H9 (cell line): ENCODE results near the gene TENM4. TPM values are rescaled to one million over a fixed set of nuclear protein-coding genes. Genes with fewer than 3 reads are reported as not detected.
A peak's percentile ranks its signal among the peaks of the same experiment; 100 is the strongest.

Source experiments
- DNase-seq: peaks from one replicate; pipeline ENCODE4 v3.0.0-alpha.2; 2017
- H2AFZ ChIP-seq: one replicate; pipeline ENCODE4 v1.6.1; 2013; ENCODE audit warnings: mild to moderate bottlenecking, low read length, control low read depth, moderate library complexity
- H2AK5ac ChIP-seq: 2 replicates; pipeline ENCODE4 v1.6.1; 2013; ENCODE audit warnings: low read length, control low read depth, mixed read lengths; ENCODE audit not compliant: insufficient read length
- H2BK120ac ChIP-seq: one replicate; pipeline ENCODE4 v1.6.1; 2013; ENCODE audit warnings: low read depth, mild to moderate bottlenecking, low read length, control low read depth, inconsistent platforms; ENCODE audit not compliant: poor library complexity, severe bottlenecking
- H2BK12ac ChIP-seq: 2 replicates; pipeline ENCODE4 v1.6.1; 2013; ENCODE audit warnings: low read length, control low read depth, mixed read lengths, low read depth; ENCODE audit not compliant: insufficient read length
- H2BK15ac ChIP-seq: 2 replicates; pipeline ENCODE4 v1.6.1; 2013; ENCODE audit warnings: low read depth, low read length, control low read depth
- H2BK20ac ChIP-seq: one replicate; pipeline ENCODE4 v1.6.1; 2013; ENCODE audit warnings: low read depth, mild to moderate bottlenecking, low read length, control low read depth, inconsistent platforms; ENCODE audit not compliant: poor library complexity, severe bottlenecking
- H2BK5ac ChIP-seq: 2 replicates; pipeline ENCODE4 v1.6.1; 2013; ENCODE audit warnings: low read length, control low read depth, mixed read lengths; ENCODE audit not compliant: insufficient read length
- H3K14ac ChIP-seq: 2 replicates; pipeline ENCODE4 v1.6.1; 2013; ENCODE audit warnings: low read length, control low read depth; ENCODE audit not compliant: insufficient read depth
- H3K18ac ChIP-seq: 2 replicates; pipeline ENCODE4 v1.6.1; 2013; ENCODE audit warnings: low read depth, mild to moderate bottlenecking, mixed read lengths, low read length, control low read depth; ENCODE audit not compliant: insufficient read length
- H3K23ac ChIP-seq: 2 replicates; pipeline ENCODE4 v1.6.1; 2013; ENCODE audit warnings: low read length, control low read depth, mixed read lengths, low read depth; ENCODE audit not compliant: insufficient read length
- H3K23me2 ChIP-seq: 2 replicates; pipeline ENCODE4 v1.6.1; 2013; ENCODE audit warnings: low read depth, mild to moderate bottlenecking, mixed read lengths, low read length, control low read depth; ENCODE audit not compliant: insufficient read length, poor library complexity, severe bottlenecking
- H3K27ac ChIP-seq: 2 replicates; pipeline ENCODE4 v1.5.1; 2013; ENCODE audit warnings: low read length, control low read depth, mixed read lengths, low read depth; ENCODE audit not compliant: insufficient read length
- H3K27me3 ChIP-seq: 2 replicates; pipeline ENCODE4 v1.6.1; 2013; ENCODE audit warnings: low read length, control low read depth, inconsistent platforms; ENCODE audit not compliant: insufficient read depth
- H3K4ac ChIP-seq: 2 replicates; pipeline ENCODE4 v1.6.1; 2013; ENCODE audit warnings: low read depth, mild to moderate bottlenecking, control low read depth, inconsistent platforms, low read length, moderate library complexity
- H3K4me1 ChIP-seq: 2 replicates; pipeline ENCODE4 v1.6.1; 2013; ENCODE audit warnings: low read length, control low read depth, inconsistent platforms; ENCODE audit not compliant: insufficient read depth
- H3K4me2 ChIP-seq: 2 replicates; pipeline ENCODE4 v1.6.1; 2013; ENCODE audit warnings: low read length, control low read depth, mixed read lengths; ENCODE audit not compliant: insufficient read length, insufficient read depth
- H3K56ac ChIP-seq: 2 replicates; pipeline ENCODE4 v1.6.1; 2013; ENCODE audit warnings: low read depth, mild to moderate bottlenecking, mixed read lengths, low read length, control low read depth; ENCODE audit not compliant: insufficient read length
- H3K79me1 ChIP-seq: 2 replicates; pipeline ENCODE4 v1.6.1; 2013; ENCODE audit warnings: low read depth, mild to moderate bottlenecking, moderate library complexity, low read length, control low read depth, inconsistent platforms; ENCODE audit not compliant: insufficient read depth, poor library complexity, severe bottlenecking
- H3K79me2 ChIP-seq: 2 replicates; pipeline ENCODE4 v1.6.1; 2013; ENCODE audit warnings: low read length, control low read depth, inconsistent platforms; ENCODE audit not compliant: insufficient read depth
- H3K9ac ChIP-seq: 2 replicates; pipeline ENCODE4 v1.6.1; 2013; ENCODE audit warnings: low read length, control low read depth, mixed read lengths; ENCODE audit not compliant: insufficient read length; ENCODE audit errors: extremely low read depth
- H3K9me3 ChIP-seq: one replicate; pipeline ENCODE4 v1.6.1; 2013; ENCODE audit warnings: low read depth, low read length, inconsistent platforms; ENCODE audit not compliant: control insufficient read depth
- H3T11ph ChIP-seq: one replicate; pipeline ENCODE4 v1.6.1; 2013; ENCODE audit warnings: mild to moderate bottlenecking, low read length, control low read depth, inconsistent platforms
- H4K20me1 ChIP-seq: one replicate; pipeline ENCODE4 v1.6.1; 2013; ENCODE audit not compliant: control insufficient read depth, insufficient read length, insufficient read depth
- H4K5ac ChIP-seq: 2 replicates; pipeline ENCODE4 v1.6.1; 2013; ENCODE audit warnings: low read depth, mild to moderate bottlenecking, mixed read lengths, low read length, control low read depth; ENCODE audit not compliant: insufficient read length
- H4K8ac ChIP-seq: replicated peaks from 2 replicates; pipeline ENCODE4 v1.6.1; 2013; ENCODE audit warnings: low read length, control low read depth, mixed read lengths, low read depth; ENCODE audit not compliant: insufficient read length
- H4K91ac ChIP-seq: 2 replicates; pipeline ENCODE4 v1.6.1; 2013; ENCODE audit warnings: low read depth, mild to moderate bottlenecking, moderate library complexity, mixed read lengths, low read length, control low read depth; ENCODE audit not compliant: insufficient read length
- H3K27ac Mint-ChIP-seq, 3 experiments: 2 replicates in 2 of 3; 3 replicates in 1 of 3; pipeline ENCODE4 v1.8.0; 2020 to 2021; ENCODE audit warnings: mixed read lengths in 3 of 3, mild to moderate bottlenecking in 1 of 3, moderate library complexity in 1 of 3
- H3K27me3 Mint-ChIP-seq: 2 replicates; pipeline ENCODE4 v1.8.0; 2021; ENCODE audit warnings: low read depth, mild to moderate bottlenecking, moderate library complexity, mixed read lengths
- H3K36me3 Mint-ChIP-seq, 3 experiments: 2 replicates in 2 of 3; 3 replicates in 1 of 3; pipeline ENCODE4 v1.8.0; 2020 to 2021; ENCODE audit warnings: low read depth in 3 of 3, mixed read lengths in 3 of 3; ENCODE audit not compliant: insufficient read depth in 1 of 3
- H3K4me1 Mint-ChIP-seq, 2 experiments: 2 replicates each; pipeline ENCODE4 v1.8.0; 2020; ENCODE audit warnings: mixed read lengths in 2 of 2
- H3K4me3 Mint-ChIP-seq, 2 experiments: 2 replicates in 1 of 2; 3 replicates in 1 of 2; pipeline ENCODE4 v1.8.0; 2020 to 2021; ENCODE audit warnings: mild to moderate bottlenecking in 2 of 2, mixed read lengths in 2 of 2, moderate library complexity in 1 of 2
- H3K9me3 Mint-ChIP-seq, 2 experiments: 2 replicates in 1 of 2; 3 replicates in 1 of 2; pipeline ENCODE4 v1.8.0; 2020; ENCODE audit warnings: mild to moderate bottlenecking in 2 of 2, mixed read lengths in 2 of 2, moderate library complexity in 1 of 2
- CTCF ChIP-seq: fragments of 200-600 bp; sonication (generic); conservative IDR thresholded peaks from 3 replicates; pipeline ENCODE4 v1.8.0; 2021; ENCODE audit warnings: antibody characterized with exemption, mild to moderate bottlenecking
- WGBS: extraction: QIAGEN DNeasy Blood & Tissue Kit; methylation state at CpG from one replicate; pipeline ENCODE4 v1.1.7; 2013; ENCODE audit warnings: missing lambda C conversion rate, low lambda C conversion rate, mixed read lengths; ENCODE audit not compliant: insufficient read length; ENCODE audit errors: extremely low coverage; 5-methylcytosine and 5-hydroxymethylcytosine counted together
- total RNA-seq: library from RNA; stranded (reverse); gene quantifications from 2 replicates; pipeline ENCODE4 v1.2.1, GENCODE V29; 2021

TENM4 gene
- total RNA-seq, 1 experiment from 2014 or later, result 4.6 TPM

- no peak overlapping the region for H3K14ac ChIP-seq
- DNase-seq, result peak; percentile 44
- H3K9ac ChIP-seq, result no peak overlapping the region
- H3T11ph ChIP-seq, result no peak overlapping the region
- H3K18ac ChIP-seq, result no peak overlapping the region
- no peak overlapping the region for H2BK20ac ChIP-seq
- H3K4me1 ChIP-seq, result no peaks in the 10 kb centered on the region; the same call in 1 of the 2 replicates
- H4K5ac ChIP-seq, result no peak overlapping the region
- TF ChIP-seq CTCF, result no peak
- no peaks in the 10 kb centered on the region for H3K79me1 ChIP-seq
- H4K20me1 ChIP-seq, result no peaks in the 10 kb centered on the region
- no peaks in the 10 kb centered on the region for H3K36me3 Mint-ChIP-seq
- no peaks in the 10 kb centered on the region for H3K23me2 ChIP-seq
- no CpG with 5 or more reads among the region's 23 CpGs for WGBS
- H3K4me3 Mint-ChIP-seq, result no peak overlapping the region
- no peak overlapping the region; a peak in 1 of 7 replicates for H3K27ac Mint-ChIP-seq
- no peak overlapping the region for H3K4ac ChIP-seq
- H2BK120ac ChIP-seq, result no peak overlapping the region
- no peak overlapping the region for H4K8ac ChIP-seq
- no peak overlapping the region for H3K4me2 ChIP-seq
- no peak overlapping the region for H2BK12ac ChIP-seq
- no peaks in the 10 kb centered on the region for H3K9me3 Mint-ChIP-seq
- no peak overlapping the region for H2BK5ac ChIP-seq
- H2AK5ac ChIP-seq, result no peak overlapping the region
- H3K56ac ChIP-seq, result no peak overlapping the region
- no peak overlapping the region for H3K27ac ChIP-seq
- H3K4me1 Mint-ChIP-seq, result peaks cover 6% of the 10 kb centered on the region in 2 experiments
- no peak overlapping the region for H2BK15ac ChIP-seq
- H2AFZ ChIP-seq, result no peak overlapping the region
- H3K23ac ChIP-seq, result no peak overlapping the region
- no peaks in the 10 kb centered on the region for H3K27me3 ChIP-seq
- H3K9me3 ChIP-seq, result no peaks in the 10 kb centered on the region
- H4K91ac ChIP-seq, result no peak overlapping the region
- no peaks in the 10 kb centered on the region for H3K79me2 ChIP-seq
- peaks cover 3% of the 10 kb centered on the region for H3K27me3 Mint-ChIP-seq
Measured at GRCh38 chr11:78822931-78823423, 617.9 kb downstream of the TENM4 start.
